Mesenchymal stem cell (in vitro differentiated cells and primary cell): ENCODE results near the gene CCAR1.
"Not testable (repeated sequence)": the region's sequence is repeated elsewhere in the genome, so short reads cannot be mapped to it uniquely, and the experiment has no call there.

Experiments
- DNase-seq: peaks from one replicate; pipeline ENCODE4 v3.0.0-alpha.2; 2013
- H2AFZ ChIP-seq: one replicate; pipeline ENCODE4 v1.6.1; 2013; ENCODE audit warnings: low read depth, mild to moderate bottlenecking, control low read depth, inconsistent platforms, low read length, moderate library complexity
- H2AK5ac ChIP-seq: 2 replicates; pipeline ENCODE4 v1.6.1; 2013; ENCODE audit warnings: low read length, moderate library complexity, mild to moderate bottlenecking, inconsistent platforms; ENCODE audit not compliant: severe bottlenecking
- H2BK120ac ChIP-seq: one replicate; pipeline ENCODE4 v1.6.1; 2013; ENCODE audit warnings: low read depth, mild to moderate bottlenecking, inconsistent platforms, low read length, moderate library complexity
- H2BK12ac ChIP-seq, 2 experiments: one replicate each; pipeline ENCODE4 v1.6.1; 2013; ENCODE audit warnings: inconsistent platforms in 2 of 2, low read length in 2 of 2, mild to moderate bottlenecking in 2 of 2, moderate library complexity in 2 of 2, control low read depth in 1 of 2
- H2BK15ac ChIP-seq: one replicate; pipeline ENCODE4 v1.6.1; 2013; ENCODE audit warnings: mild to moderate bottlenecking, low read depth, inconsistent platforms; ENCODE audit not compliant: poor library complexity, severe bottlenecking
- H2BK5ac ChIP-seq: 2 replicates; pipeline ENCODE4 v1.6.1; 2013; ENCODE audit warnings: low read depth, mild to moderate bottlenecking, low read length, control low read depth, inconsistent platforms; ENCODE audit not compliant: poor library complexity, severe bottlenecking
- H3K14ac ChIP-seq, 2 experiments: one replicate each; pipeline ENCODE4 v1.6.1; 2013; ENCODE audit warnings: inconsistent platforms in 2 of 2, low read length in 2 of 2, control low read depth in 1 of 2, mild to moderate bottlenecking in 1 of 2, moderate library complexity in 1 of 2
- H3K18ac ChIP-seq, 2 experiments: one replicate each; pipeline ENCODE4 v1.6.1; 2013; ENCODE audit warnings: inconsistent platforms in 2 of 2, low read length in 2 of 2, control low read depth in 1 of 2, low read depth in 1 of 2, mild to moderate bottlenecking in 1 of 2
- H3K23ac ChIP-seq, 2 experiments: one replicate each; pipeline ENCODE4 v1.6.1; 2013; ENCODE audit warnings: inconsistent platforms in 2 of 2, low read length in 2 of 2, mild to moderate bottlenecking in 2 of 2, moderate library complexity in 2 of 2, control low read depth in 1 of 2
- H3K27ac ChIP-seq: 2 replicates; pipeline ENCODE4 v1.5.1; 2013; ENCODE audit warnings: mild to moderate bottlenecking, moderate library complexity, low read length, control low read depth, inconsistent platforms; ENCODE audit not compliant: poor library complexity, severe bottlenecking
- H3K27me3 ChIP-seq, 2 experiments: 2 replicates each; pipeline versions ENCODE4 v1.6.1 to v1.7.0; 2013; ENCODE audit warnings: low read length in 2 of 2, mild to moderate bottlenecking in 2 of 2, moderate library complexity in 2 of 2, control low read depth in 1 of 2, inconsistent platforms in 1 of 2; ENCODE audit not compliant: control insufficient read depth in 1 of 2, insufficient read depth in 1 of 2
- H3K36me3 ChIP-seq, 2 experiments: 2 replicates each; pipeline versions ENCODE4 v1.6.1 to v1.7.0; 2013; ENCODE audit warnings: low read length in 2 of 2, control low read depth in 1 of 2, inconsistent platforms in 1 of 2, low read depth in 1 of 2, mild to moderate bottlenecking in 1 of 2; ENCODE audit not compliant: insufficient read depth in 2 of 2, control insufficient read depth in 1 of 2
- H3K4ac ChIP-seq, 2 experiments: one replicate each; pipeline ENCODE4 v1.6.1; 2013; ENCODE audit warnings: inconsistent platforms in 2 of 2, low read length in 2 of 2, mild to moderate bottlenecking in 2 of 2, moderate library complexity in 2 of 2, control low read depth in 1 of 2, low read depth in 1 of 2
- H3K4me1 ChIP-seq: 2 replicates; pipeline ENCODE4 v1.6.1; 2013; ENCODE audit warnings: low read depth, low read length, control low read depth; ENCODE audit not compliant: control insufficient read depth, insufficient read depth
- H3K4me2 ChIP-seq: 2 replicates; pipeline ENCODE4 v1.6.1; 2013; ENCODE audit warnings: low read length, mild to moderate bottlenecking, inconsistent platforms; ENCODE audit not compliant: poor library complexity, severe bottlenecking
- H3K4me3 ChIP-seq, 2 experiments: 2 replicates each; pipeline versions ENCODE4 v1.5.1 to v1.7.0; 2013; ENCODE audit warnings: low read length in 2 of 2, mild to moderate bottlenecking in 2 of 2, control low read depth in 1 of 2, low read depth in 1 of 2; ENCODE audit not compliant: insufficient read depth in 1 of 2
- H3K79me1 ChIP-seq: replicated peaks from 2 replicates; pipeline ENCODE4 v1.6.1; 2013; ENCODE audit warnings: mild to moderate bottlenecking, control low read depth, low read length, inconsistent platforms; ENCODE audit not compliant: poor library complexity, severe bottlenecking
- H3K9ac ChIP-seq: 2 replicates; pipeline ENCODE4 v1.7.0; 2013; ENCODE audit warnings: mild to moderate bottlenecking, low read length, moderate library complexity
- H3K9me3 ChIP-seq: 2 replicates; pipeline ENCODE4 v1.7.0; 2013; ENCODE audit warnings: mild to moderate bottlenecking, low read length; ENCODE audit not compliant: control insufficient read depth
- H4K8ac ChIP-seq: one replicate; pipeline ENCODE4 v1.6.1; 2013; ENCODE audit warnings: inconsistent platforms, mild to moderate bottlenecking, low read length, moderate library complexity
- H4K91ac ChIP-seq: one replicate; pipeline ENCODE4 v1.6.1; 2013; ENCODE audit warnings: mild to moderate bottlenecking, low read length, inconsistent platforms
- WGBS: methylation state at CpG from one replicate; pipeline ENCODE4 v1.1.7; 2013; ENCODE audit warnings: mixed read lengths; 5-methylcytosine and 5-hydroxymethylcytosine counted together

CCAR1 gene

DNA sequence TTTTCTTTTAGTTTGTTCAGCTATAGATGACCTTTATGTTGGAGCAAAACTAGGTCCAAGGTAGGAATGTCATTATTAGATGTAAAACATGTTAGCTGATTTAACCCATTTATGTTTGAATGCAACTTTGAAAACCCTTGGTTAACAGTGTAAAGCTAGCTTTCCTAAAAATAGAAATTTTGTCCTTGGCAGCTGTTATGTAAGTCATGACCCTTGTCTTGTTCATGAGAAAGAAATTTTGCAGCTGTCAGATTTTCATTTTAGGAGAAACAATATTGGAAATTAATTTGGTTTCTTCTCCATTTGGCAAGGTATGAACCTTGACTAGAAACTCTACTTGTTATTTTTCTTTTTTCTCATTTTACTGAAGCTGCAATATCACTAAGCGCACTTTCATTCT, 23.9 kb upstream of the CCAR1 start:
- Histone ChIP-seq H3K4me1 (no peaks in the 10 kb centered on the region), H2BK12ac (no peak overlapping the region), H3K79me1 (no peaks in the 10 kb centered on the region), H3K4me2 (no peak overlapping the region), H3K27me3 (no peaks in the 10 kb centered on the region), H3K36me3 (no peaks in the 10 kb centered on the region), H3K18ac (no peak overlapping the region), H2BK120ac (no peak overlapping the region), H3K23ac (no peak overlapping the region), H4K91ac (no peak overlapping the region), H2AK5ac (no peak overlapping the region), H3K9me3 (no peaks in the 10 kb centered on the region), H3K27ac (no peak overlapping the region), H4K8ac (no peak overlapping the region), H2AFZ (no peak overlapping the region), H3K14ac (no peak overlapping the region), H3K9ac (no peak overlapping the region), H2BK15ac (no peak overlapping the region), H3K4ac (no peak overlapping the region), H2BK5ac (no peak overlapping the region), H3K4me3 (no peak overlapping the region)
- 98% methylated on average over 1 of the region's 1 CpG for WGBS
- DNase-seq = no peak

- WGBS = no CpG with 5 or more reads among the region's 1 CpG
- no peak overlapping the region for H2AFZ ChIP-seq
- H3K4ac ChIP-seq = no peak overlapping the region
- no peak overlapping the region for H3K18ac ChIP-seq
- H3K23ac ChIP-seq = no peak overlapping the region
- no peak overlapping the region for H2BK15ac ChIP-seq
- no peak overlapping the region for H4K91ac ChIP-seq
- no peak overlapping the region for H3K14ac ChIP-seq
- no peaks in the 10 kb centered on the region for H3K9me3 ChIP-seq
- no peak overlapping the region for H2BK5ac ChIP-seq
- H3K4me3 ChIP-seq = no peak overlapping the region
- no peak overlapping the region for H3K9ac ChIP-seq
- H4K8ac ChIP-seq = no peak overlapping the region
- H2BK12ac ChIP-seq = no peak overlapping the region
- H2AK5ac ChIP-seq = no peak overlapping the region
- no peaks in the 10 kb centered on the region for H3K4me1 ChIP-seq
- no peak overlapping the region for H3K4me2 ChIP-seq
- DNase-seq = no peak
- no peaks in the 10 kb centered on the region for H3K79me1 ChIP-seq
- H3K27me3 ChIP-seq = no peaks in the 10 kb centered on the region
- H3K27ac ChIP-seq = no peak overlapping the region
- no peak overlapping the region for H2BK120ac ChIP-seq
- H3K36me3 ChIP-seq = no peaks in the 10 kb centered on the region
Measured at GRCh38 chr10:68700197-68700596, 20.8 kb upstream of the CCAR1 start.

GRCh38 chr10:68705548-68705947, 15.5 kb upstream of the CCAR1 start:
- Histone ChIP-seq H4K91ac (no peak overlapping the region), H2BK15ac (no peak overlapping the region), H2BK5ac (no peak overlapping the region), H3K4me2 (no peak overlapping the region), H3K9ac (no peak overlapping the region), H3K79me1 (no peaks in the 10 kb centered on the region), H3K36me3 (no peaks in the 10 kb centered on the region), H3K4me3 (no peak overlapping the region), H2BK120ac (no peak overlapping the region), H3K27me3 (no peaks in the 10 kb centered on the region), H2AK5ac (no peak overlapping the region), H3K14ac (no peak overlapping the region), H3K4ac (no peak overlapping the region), H2BK12ac (no peak overlapping the region), H3K27ac (no peak overlapping the region), H3K4me1 (no peaks in the 10 kb centered on the region), H3K18ac (no peak overlapping the region), H3K9me3 (no peaks in the 10 kb centered on the region), H3K23ac (no peak overlapping the region), H4K8ac (no peak overlapping the region), H2AFZ (no peak overlapping the region)
- DNase-seq = no peak
- WGBS = 100% methylated on average over 1 of the region's 1 CpG

DNA sequence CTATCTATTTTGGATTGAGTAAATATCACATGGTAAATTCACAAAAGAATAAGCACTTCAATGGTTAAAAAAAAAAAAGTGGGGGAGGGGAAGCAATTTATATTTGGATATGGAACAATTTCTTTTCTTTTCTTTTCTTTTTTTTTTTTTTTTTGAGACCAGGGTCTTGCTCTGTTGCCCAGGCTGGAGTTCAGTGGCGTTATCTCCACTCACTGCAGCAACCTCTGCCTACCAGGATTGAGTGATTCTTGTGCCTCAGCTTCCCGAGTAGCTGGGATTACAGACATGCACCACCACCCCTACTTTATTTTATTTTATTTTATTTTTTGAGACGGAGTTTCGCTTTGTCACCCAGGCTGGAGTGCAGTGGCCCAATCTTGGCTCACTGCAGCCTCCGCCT, 12.1 kb upstream of the CCAR1 start:
- not testable (repeated sequence) for H4K8ac ChIP-seq, H3K18ac ChIP-seq, H3K9ac ChIP-seq, H3K4me1 ChIP-seq, H3K14ac ChIP-seq, H3K36me3 ChIP-seq, H3K27ac ChIP-seq, H3K4me3 ChIP-seq, H2BK5ac ChIP-seq, H3K9me3 ChIP-seq, H2BK12ac ChIP-seq, H4K91ac ChIP-seq, H3K23ac ChIP-seq, H3K79me1 ChIP-seq, DNase-seq, H3K27me3 ChIP-seq, H2AK5ac ChIP-seq, H2BK15ac ChIP-seq, H3K4ac ChIP-seq, H2BK120ac ChIP-seq, H3K4me2 ChIP-seq, H2AFZ ChIP-seq
- 89% methylated on average over 5 of the region's 5 CpGs for WGBS
